NCI-H748 (cell line): Measurements from ENCODE around the gene USP19.

Experiments
- DNase-seq: peaks from one replicate; lab custom pipeline; 2025; ENCODE audit not compliant: unreplicated experiment; lab: John Stamatoyannopoulos, UW

The USP19 gene

DNA sequence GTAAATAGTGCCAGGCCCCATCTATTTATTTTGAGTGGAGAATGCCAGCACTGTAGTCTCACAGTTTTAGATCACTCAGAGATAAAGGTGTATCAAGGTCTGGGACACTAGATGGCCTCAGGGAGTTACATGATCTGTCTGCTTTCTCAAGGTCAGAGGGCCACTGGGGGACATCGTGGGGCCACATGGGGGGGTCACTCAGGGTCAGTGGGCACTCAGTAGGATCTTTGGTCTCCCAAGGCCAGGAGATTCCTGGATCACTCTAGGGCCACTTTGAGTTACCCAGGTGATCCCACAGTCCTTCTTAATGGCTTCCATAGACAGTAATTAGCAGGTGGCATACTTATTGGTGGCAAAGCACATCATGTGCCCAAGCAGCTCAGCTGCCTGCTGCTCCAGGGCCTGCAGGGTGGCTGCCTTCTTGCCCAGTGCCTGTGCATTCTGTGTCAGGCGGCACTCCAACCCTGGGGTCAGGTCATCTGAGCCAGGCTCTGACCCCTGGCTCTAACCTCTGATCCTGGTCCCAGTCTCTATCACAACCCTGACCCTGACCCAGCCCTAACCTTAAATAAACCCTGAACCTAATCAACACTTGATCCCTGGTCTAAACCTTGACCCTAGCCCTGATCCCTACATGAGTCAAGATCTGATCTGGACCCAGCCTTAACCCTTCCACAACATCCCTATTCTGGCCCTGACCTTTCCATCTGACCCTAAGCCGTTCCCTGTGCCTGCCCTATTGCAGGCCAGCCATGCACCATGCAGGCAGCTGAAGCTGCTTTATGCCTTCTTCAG is 14.0 kb upstream of the USP19 start:
- DNase-seq: no peak

DNA sequence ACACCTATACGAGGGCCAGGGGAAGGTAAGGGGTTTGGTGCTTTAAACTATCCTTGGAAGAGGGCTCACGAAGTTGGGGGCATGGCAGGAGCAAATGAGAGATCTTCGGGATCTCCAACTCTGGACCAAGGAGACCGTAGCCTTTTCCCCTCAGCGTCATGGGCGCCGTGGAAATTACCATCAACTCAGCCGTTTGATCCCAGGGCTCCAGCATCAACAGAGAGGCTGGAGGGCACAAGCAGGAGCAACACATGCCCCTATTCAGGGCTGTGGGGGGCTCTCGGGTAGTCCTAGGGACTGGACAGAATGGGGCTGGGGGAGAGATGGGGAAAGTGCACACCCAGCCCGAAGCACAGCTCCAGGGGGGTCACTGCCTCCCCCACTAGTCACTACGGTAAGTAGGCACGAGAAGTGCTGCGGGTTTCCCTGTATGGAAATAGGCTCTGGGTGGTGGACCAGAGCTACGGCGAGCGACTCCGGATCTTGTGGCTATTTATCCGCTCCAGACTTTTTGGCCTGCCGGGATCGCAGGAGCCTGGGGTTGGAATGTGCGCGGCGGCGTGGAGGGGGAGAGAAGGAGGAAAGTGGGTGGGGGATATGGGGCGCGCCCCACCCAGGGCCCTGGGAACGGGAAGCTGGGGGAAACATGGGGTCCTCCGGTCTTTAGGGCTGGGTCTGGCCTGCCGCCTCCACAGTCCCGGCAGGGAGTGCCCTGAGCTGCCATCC is 12.8 kb upstream of the USP19 start:
- DNase-seq: no peak

DNA sequence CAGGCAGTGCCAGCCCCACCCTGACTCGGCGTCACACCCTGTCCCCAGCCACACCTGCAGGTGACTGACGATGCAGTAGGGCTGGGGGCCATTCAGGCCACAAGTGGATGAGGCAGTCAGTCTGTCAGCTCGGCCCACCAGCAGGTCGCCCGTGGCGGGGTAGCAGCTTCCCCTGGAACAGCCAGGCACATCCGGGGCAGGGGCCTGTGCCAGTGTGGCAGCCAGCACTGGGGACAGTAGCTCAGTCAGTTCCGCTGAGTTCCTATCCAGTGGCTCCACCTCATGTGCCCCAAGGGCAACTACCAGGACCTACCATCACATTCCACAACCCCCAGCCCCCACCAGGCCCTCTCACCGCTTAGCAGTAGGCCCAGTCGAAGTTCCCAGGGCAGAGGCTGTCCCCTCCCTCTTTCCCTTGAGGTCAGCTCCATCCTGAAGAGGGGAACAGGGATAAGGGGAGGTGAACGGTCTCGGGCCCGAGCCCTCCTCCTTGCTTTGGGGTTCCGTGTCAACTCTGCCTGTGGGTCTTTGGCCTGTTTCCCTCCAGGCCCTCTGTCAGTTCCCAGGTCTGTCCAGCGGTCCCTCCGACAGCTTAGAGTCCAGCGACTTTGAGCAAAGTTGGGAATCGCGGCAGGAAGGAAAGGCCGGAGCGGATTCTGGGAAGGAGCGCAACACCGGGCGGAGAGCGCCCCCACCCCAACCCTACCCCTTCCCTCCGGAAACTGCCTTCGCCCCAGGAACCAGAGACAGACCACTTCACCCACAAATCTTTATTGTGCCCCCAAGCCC is 12.0 kb upstream of the USP19 start, which contains the start of gene LAMB2:
LAMB2 (minus strand) TSS at position 614 of the 789 bp plus-strand sequence; CDS start at position 431, 183 bp downstream.
- DNase-seq: no peak

- DNase-seq: no peak
These were observed 11.4 kb upstream of the USP19 start for GRCh38 chr3:49132073-49132436.

GRCh38 chr3:49131576-49131975 is 11.0 kb upstream of the USP19 start:
- no peak for DNase-seq

DNA sequence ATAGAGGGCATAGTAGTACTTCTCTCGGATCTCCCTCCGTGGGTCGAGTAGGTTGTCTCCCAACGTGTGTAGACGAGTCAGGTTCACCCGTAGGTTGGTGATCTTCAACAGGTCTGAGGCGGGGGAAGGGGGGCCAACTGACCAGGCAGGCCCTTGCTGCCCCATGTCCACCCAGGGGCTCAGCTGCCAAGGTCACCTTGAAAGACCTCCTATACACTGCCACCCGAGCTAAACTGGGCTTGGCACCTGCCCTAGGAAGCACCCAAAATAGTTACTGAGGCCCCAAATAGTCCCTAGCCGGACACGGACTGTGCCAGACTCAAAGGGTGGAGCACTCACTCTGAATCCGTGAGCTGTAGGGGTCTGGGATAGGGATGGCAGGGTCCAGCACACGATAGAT is 10.4 kb upstream of the USP19 start:
- no peak for DNase-seq

DNA sequence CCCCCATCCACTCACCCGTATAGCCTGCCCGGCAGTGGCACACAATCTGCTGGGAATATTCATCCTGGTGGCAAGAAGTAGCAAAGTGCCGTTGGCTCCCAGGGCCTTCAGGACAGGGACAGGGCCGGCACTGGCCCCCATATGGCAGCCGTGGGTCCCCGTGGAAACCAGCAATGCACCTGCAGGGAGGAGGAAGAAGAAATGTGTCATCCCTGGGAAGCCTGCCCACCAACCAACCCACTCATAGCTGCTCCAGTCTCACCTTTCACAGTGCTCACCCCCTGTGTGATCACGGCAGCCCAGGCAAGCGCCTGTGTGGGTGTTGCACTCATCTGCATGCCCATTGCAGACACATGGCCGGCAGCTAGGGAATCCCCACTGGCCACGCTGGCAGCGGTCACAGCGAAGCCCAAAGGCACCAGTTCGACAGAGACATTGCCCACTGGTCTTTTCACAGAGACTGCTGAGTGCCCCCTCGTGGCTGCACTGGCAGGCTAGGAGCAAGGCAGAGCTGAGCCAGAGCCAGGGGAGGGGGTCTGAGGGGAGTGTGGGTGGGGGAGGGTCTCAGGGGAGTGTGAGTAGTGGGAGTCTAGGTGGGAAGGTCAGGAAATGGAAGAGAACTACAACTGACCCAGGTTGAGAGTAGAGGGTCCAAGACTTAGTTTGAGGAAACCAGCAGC is 4.5 kb upstream of the USP19 start:
- DNase-seq: peak; percentile 4

DNA sequence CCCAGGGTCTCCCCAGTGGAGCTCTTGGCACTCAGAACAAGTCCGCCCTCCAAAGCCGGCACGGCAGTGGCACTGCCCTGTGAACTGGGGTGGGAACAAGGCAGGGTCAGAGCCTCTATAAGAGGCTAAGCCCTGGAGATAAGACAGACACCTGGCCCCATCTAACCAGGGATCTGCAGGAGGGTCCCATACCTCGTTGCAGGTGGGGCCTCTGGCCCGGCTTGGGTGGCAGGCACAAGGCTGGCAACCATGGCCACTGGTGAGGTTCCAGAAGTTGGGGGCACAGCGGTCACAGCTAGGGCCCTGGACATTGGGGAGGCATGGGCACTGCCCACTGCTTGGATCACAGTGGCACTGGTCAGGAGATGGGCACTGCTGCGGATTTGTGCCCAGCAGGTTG is 3.6 kb upstream of the USP19 start:
- DNase-seq: no peak

DNA sequence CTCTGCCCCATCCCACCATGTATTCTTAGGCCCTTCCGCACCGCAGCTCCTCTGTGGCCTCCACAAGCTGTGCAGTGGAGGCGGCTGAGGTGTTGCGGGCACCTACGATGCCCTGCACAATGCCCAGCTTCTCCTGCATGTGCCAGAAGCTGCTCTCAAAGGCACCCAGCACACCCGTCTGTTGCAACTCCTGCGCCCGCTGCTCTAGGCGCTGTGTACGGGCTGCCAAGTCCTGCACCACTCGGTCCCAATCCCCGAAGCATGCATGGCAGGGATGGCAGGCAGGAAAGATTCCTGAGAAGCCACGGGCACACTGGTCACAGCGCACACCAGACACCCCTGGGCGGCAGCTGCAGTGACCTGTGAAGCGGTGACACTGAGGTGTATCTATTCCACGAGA is 3.1 kb upstream of the USP19 start:
- no peak for DNase-seq

DNA sequence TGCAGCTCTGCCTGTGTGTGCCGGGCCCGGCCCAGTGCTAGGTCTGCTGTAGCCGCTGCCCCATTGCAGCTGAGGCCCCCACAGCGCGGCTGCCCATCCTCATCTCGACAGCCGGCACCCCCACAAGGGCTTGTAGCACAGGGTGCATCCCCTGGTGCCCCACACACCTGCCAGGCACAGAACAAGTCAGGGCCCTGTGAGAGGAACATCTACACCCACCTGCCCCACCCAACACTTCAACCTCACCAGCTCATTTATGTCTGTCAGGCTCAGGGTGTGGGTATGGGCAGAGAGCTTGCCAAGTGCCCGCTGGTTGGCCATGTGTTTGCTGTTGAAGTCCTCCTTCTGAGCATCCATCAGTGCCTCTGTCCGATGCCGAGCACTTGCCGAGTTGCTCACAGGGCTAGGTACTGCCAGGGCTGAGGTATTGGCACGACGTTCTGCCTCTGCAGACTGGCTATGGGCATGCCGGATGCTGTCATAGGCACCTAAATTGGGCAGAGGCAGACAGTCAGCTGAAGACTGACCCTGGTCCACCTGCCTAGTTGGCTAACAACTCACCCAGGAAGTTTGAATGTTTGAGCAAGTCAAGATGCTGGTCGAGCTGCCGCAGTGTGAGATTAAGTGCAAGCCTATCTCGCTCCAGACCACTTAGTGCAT is 2.4 kb upstream of the USP19 start:
- no peak for DNase-seq

GRCh38 chr3:49122451-49122850 is 1.8 kb upstream of the USP19 start:
- DNase-seq: no peak

DNA sequence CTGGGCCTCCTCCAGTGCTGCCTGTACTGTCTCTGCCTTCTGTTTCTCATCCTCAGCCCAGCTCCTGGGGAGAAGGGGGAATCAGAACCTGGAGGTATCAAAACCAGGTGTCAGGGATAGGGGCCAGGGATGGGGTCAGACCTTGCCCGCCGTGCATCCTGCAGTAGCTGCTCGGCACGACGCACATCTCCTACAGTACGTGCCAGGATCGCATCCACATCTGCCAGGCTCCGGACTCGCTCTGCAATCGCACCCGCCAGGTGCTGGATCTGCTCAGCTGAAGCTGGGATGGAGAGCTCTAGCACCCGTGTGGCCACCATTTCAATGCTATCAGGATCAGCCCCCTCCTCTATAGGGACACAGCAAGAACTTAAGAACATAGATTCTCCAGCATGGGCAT is 1.4 kb upstream of the USP19 start:
- no peak for DNase-seq

GRCh38 chr3:49121132-49121736 is 611 bp upstream of the USP19 start:
- no peak for DNase-seq

DNA sequence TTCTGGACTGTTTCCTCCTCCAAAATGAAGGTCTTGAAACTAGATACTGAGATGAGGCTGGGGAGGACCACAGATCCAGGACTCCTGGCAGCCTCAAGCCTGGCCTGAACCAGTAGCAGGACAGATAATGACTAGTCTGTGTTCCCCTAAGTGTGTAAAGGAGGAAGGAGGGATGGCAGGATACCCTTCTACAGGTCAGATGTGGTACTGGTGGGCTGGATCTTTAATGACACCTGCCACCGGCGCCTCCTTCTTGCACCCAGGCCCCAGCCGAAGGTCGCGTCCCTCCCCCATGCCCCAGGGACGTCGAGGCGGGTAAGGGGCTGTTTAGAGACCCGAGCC is 556 bp downstream of the USP19 start:
- DNase-seq: peak; percentile 15

- no peak for DNase-seq
These were observed 1.2 kb downstream of the USP19 start for GRCh38 chr3:49119439-49119838.

DNA sequence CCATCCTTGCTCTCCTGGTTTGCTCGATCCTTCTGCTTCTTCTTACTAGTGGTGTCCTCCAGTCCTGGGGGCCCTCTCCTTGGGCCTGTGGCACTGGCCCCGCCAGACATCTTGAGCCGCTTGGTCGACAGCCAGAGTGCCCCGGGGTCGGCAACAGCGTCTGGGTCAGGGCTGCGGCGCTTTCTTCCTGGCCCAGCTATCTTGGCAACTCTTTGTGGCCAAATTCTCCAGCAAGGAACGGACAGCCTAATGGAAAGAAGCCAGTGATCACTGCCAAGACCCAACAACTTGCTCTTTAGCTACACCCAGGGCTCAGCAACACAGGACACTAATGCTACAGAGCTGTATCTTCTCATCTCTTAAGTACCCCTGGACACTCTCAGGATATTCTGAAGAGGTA is 1.6 kb downstream of the USP19 start:
- no peak for DNase-seq

DNA sequence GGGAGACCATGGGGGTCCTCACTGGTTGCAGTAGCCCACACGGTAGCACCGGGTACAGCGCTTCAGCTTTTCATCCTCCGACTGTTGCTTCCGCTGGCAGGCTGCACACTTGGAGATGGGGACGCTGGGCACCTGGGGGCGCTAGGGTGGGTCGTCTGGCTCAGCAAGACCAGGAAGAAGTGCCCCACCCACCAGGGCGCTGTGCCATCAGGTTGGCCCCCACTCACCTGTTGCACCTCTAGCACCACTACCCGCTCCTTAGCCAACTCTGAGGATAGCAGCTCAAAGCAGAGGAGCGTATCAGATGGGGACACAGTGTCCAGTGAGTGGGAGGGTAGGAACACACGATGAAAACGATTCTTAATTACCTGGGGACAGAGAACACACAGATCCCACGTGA is 8.4 kb downstream of the USP19 start:
- no peak for DNase-seq

DNA sequence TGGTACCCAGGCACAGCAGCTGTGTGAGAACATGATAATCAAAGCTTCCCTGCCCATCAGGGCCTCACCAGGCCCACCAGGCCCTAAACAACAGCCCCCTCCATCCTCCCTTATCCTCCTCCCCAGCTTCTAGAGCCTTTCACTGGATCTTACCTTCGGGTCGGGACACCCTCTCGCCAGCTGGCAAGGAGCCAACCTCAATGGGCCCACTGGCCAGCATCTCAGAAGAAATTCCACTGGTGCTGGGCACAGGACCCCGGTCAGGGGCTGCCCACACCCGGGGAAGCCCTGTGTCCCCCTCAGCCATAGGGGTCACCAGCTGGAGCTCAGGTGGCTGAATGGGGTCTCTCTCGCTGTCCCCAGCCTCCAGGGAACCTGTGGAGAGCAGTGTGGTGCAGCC is 9.3 kb downstream of the USP19 start:
- DNase-seq: no peak

DNA sequence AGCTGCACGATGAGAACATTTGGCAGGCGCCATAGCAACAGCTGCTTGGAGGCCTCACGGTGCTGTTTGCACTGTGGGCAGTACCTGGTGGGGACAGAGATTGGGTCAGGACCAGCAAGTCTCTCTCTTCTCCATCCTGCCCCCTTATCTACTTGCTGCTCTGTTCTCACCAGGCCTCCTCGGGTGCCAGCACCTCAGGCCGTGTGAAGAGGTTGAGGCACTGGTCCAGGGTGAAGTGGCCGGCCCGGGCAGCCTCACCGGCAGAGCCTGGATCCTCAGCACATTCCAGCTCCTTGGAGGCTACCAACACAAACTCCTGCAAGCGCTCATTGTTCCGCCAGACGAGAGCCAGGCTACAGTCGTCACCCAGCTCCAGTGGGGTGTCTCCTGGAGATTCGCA is 9.8 kb downstream of the USP19 start:
- DNase-seq: no peak

GRCh38 chr3:49108346-49108745 is 12.3 kb downstream of the USP19 start:
- DNase-seq: no peak
